Measurements from ENCODE around the gene TGIF2. TPM values are rescaled to one million over a fixed set of nuclear protein-coding genes. Genes with fewer than 3 reads are reported as not detected.

Gene TGIF2
- total and polyA plus RNA-seq, 2 of the 4 experiments (the other 2 are of a cell fraction): 9.7 to 12.7 TPM

DNA sequence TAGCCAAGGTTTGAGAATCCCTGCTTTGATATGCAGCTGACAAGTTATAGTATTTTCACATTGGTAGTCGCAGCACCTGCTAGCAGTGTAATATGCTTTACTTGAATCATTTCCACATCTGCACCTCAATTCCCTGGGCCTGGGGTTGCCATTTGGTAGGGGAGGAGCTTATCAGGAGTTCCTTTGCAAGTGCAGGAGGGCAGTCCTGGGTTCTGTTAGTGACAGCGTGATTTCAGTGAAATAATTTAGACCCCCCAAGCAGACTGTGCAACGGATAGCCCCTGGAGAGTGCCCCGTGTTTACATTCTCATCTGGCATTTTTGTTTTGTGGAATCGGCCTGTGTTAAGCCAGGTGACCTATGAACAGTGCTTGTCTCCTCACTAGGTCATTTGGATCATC, 38.2 kb downstream of the TGIF2 start:
- Histone ChIP-seq H4K91ac (ENCODE audit: insufficient read depth, low read depth, low read length) (no peak overlapping the region), H2BK15ac (ENCODE audit: low read depth, low read length) (no peak overlapping the region), H2AFZ (replicated peaks; ENCODE audit: low read length, poor library complexity) (no peak overlapping the region), H3K4me3 (ENCODE audit: insufficient read depth, low read depth, low read length) (no peak overlapping the region), H4K5ac (ENCODE audit: low read depth, low read length) (no peak overlapping the region), H2BK5ac (ENCODE audit: low read depth, low read length, poor library complexity, severe bottlenecking) (no peak overlapping the region), H3K36me3 (ENCODE audit: control insufficient read depth, insufficient read depth, low read length) (peaks cover 52% of the 10 kb centered on the region), H3K18ac (ENCODE audit: low read depth, low read length) (no peak overlapping the region), H3K56ac (ENCODE audit: extremely low read depth, insufficient read depth, low read length) (no peak overlapping the region), H4K8ac (ENCODE audit: low read depth in 2 of 2, low read length in 2 of 2) (no peak overlapping the region), H3K4ac (ENCODE audit: low read depth, low read length) (no peak overlapping the region), H3K9me1 (ENCODE audit: insufficient read depth, low read length) (peaks cover 4% of the 10 kb centered on the region; the same call in 1 of the 2 replicates), H3K9ac (ENCODE audit: low read depth, low read length) (no peak overlapping the region), H4K20me1 (ENCODE audit: insufficient read depth, low read length) (peaks cover 13% of the 10 kb centered on the region; the same call in 1 of the 2 replicates), H3K79me1 (ENCODE audit: low read depth in 1 of 2, low read length in 2 of 2) (peaks cover 12 to 23% of the 10 kb centered on the region in 2 experiments), H3K4me1 (ENCODE audit: control insufficient read depth, insufficient read depth, low read length) (no peaks in the 10 kb centered on the region; the same call in 1 of the 2 replicates), H2BK20ac (ENCODE audit: low read depth, low read length) (no peak overlapping the region), H3K23ac (ENCODE audit: low read depth, low read length) (no peak overlapping the region), H2BK120ac (ENCODE audit: low read depth, low read length) (no peak overlapping the region), H2AK5ac (ENCODE audit: low read depth, low read length) (no peak overlapping the region), H3K27me3 (ENCODE audit: control insufficient read depth, insufficient read depth, low read length) (no peaks in the 10 kb centered on the region), H3K14ac (replicated peaks; ENCODE audit: low read depth, low read length) (no peak overlapping the region), H3K27ac (ENCODE audit: insufficient read depth, low read length) (no peak overlapping the region), H3K4me2 (ENCODE audit: low read depth, low read length) (no peak overlapping the region), H3K9me3 (ENCODE audit: control insufficient read depth, insufficient read depth, low read length) (no peaks in the 10 kb centered on the region), H2AK9ac (replicated peaks; ENCODE audit: low read depth, low read length, poor library complexity) (no peak overlapping the region)
- BruUV-seq (replicated peaks): no TSS peak
- CTCF ChIA-PET: no interaction called here
- no peak for DNase-seq
- in situ Hi-C loops (cut with MboI; ENCODE audit: low sequenced_read_pairs) (loop anchor here (5.0 to 10.0 kb wide), 2 partner anchors 143 to 276 kb away; no protein-coding TSS in a partner anchor), dilution Hi-C loops (cut with HindIII; ENCODE audit: low sequenced_read_pairs, unreplicated experiment) (no loop called here), intact Hi-C loops (cut with micrococcal nuclease) (loop anchor here (1.0 to 10.0 kb wide), 2 partner anchors 143 to 273 kb away; no protein-coding TSS in a partner anchor)
- TF ChIP-seq POLR2A (IDR thresholded peaks at IDR 0.05; ENCODE audit: low read depth, low read length): no peak
- TF ChIP-seq MXI1 (IDR thresholded peaks at IDR 0.05; ENCODE audit: borderline replicate concordance, low read depth, low read length): no peak
- no peak for TF ChIP-seq CHD1 (IDR thresholded peaks at IDR 0.05; ENCODE audit: low read depth, low read length)
- TF ChIP-seq MAZ (IDR thresholded peaks at IDR 0.05; ENCODE audit: borderline replicate concordance, low read depth, low read length): no peak
- TF ChIP-seq RFX5 (IDR thresholded peaks at IDR 0.05; ENCODE audit: low read depth, low read length): no peak
- no peak for TF ChIP-seq CEBPB (IDR thresholded peaks at IDR 0.05; ENCODE audit: low read depth, low read length)
- TF ChIP-seq RCOR1 (IDR thresholded peaks at IDR 0.05; ENCODE audit: insufficient replicate concordance, low read length): no peak
- no peak for TF ChIP-seq BHLHE40 (IDR thresholded peaks at IDR 0.05; ENCODE audit: low read depth, low read length)
- TF ChIP-seq MAFK (IDR thresholded peaks at IDR 0.05; ENCODE audit: low read depth, low read length): no peak
- TF ChIP-seq, protein P1, sequence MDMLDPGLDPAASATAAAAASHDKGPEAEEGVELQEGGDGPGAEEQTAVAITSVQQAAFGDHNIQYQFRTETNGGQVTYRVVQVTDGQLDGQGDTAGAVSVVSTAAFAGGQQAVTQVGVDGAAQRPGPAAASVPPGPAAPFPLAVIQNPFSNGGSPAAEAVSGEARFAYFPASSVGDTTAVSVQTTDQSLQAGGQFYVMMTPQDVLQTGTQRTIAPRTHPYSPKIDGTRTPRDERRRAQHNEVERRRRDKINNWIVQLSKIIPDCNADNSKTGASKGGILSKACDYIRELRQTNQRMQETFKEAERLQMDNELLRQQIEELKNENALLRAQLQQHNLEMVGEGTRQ (IDR thresholded peaks at IDR 0.05; ENCODE audit: low read depth, low read length): no peak
- TF ChIP-seq RAD21 (IDR thresholded peaks at IDR 0.05; ENCODE audit: low read length): no peak
- TF ChIP-seq, protein P2, sequence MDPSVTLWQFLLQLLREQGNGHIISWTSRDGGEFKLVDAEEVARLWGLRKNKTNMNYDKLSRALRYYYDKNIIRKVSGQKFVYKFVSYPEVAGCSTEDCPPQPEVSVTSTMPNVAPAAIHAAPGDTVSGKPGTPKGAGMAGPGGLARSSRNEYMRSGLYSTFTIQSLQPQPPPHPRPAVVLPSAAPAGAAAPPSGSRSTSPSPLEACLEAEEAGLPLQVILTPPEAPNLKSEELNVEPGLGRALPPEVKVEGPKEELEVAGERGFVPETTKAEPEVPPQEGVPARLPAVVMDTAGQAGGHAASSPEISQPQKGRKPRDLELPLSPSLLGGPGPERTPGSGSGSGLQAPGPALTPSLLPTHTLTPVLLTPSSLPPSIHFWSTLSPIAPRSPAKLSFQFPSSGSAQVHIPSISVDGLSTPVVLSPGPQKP (IDR thresholded peaks at IDR 0.05; ENCODE audit: borderline replicate concordance, low read depth, low read length): no peak
- no peak for TF ChIP-seq CTCF (conservative IDR thresholded peaks at IDR 0.05; ENCODE audit: low read depth, low read length)
- no peak for ATAC-seq (ENCODE audit: low read depth)
- POLR2A ChIA-PET (ENCODE audit: unreplicated experiment): no interaction called here
- 80% methylated on average over 2 of the region's 5 CpGs; no CpG with 5 or more reads in 1 of the 2 experiments for WGBS, 2 experiments (ENCODE audit: extremely low coverage in 2 of 2, insufficient read length in 1 of 2)

Data from IMR-90 (cell line).